ENCODE results near the gene PCSK5. TPM values are rescaled to one million over a fixed set of nuclear protein-coding genes. Genes with fewer than 3 reads are reported as not detected.

The PCSK5 gene
- total RNA-seq, 4 donors from 2014 or later, result 6.5 to 24.3 (median 12.4) TPM

GRCh38 chr9:75918154-75918553 is 27.7 kb downstream of the PCSK5 start:
- DNase-seq, result no peak
- Histone ChIP-seq H3K9me3 (no peaks in the 10 kb centered on the region), H3K27me3 (no peaks in the 10 kb centered on the region), H3K4me1 (no peaks in the 10 kb centered on the region), H3K4me3 (no peak overlapping the region), H3K36me3 (no peaks in the 10 kb centered on the region), H3K27ac (no peak overlapping the region)
- TF ChIP-seq CTCF (IDR thresholded peaks at IDR 0.05), result no peak
- no peak for TF ChIP-seq POLR2A (IDR thresholded peaks at IDR 0.05)
- intact Hi-C loops (cut with DNase I; ENCODE audit: low total_unique reads), result no loop called here

- no peak for DNase-seq
- intact Hi-C loops (cut with DNase I; ENCODE audit: low total_unique reads), result no loop called here
- Histone ChIP-seq H3K4me3 (no peak overlapping the region), H3K4me1 (no peaks in the 10 kb centered on the region), H3K27ac (no peak overlapping the region), H3K9me3 (no peaks in the 10 kb centered on the region), H3K27me3 (no peaks in the 10 kb centered on the region), H3K36me3 (no peaks in the 10 kb centered on the region)
- TF ChIP-seq POLR2A (IDR thresholded peaks at IDR 0.05) (no peak), CTCF (IDR thresholded peaks at IDR 0.05) (no peak)
Measured at GRCh38 chr9:75918909-75919308, 28.4 kb downstream of the PCSK5 start.

GRCh38 chr9:75921391-75922127 is 31.1 kb downstream of the PCSK5 start:
- no peak for TF ChIP-seq POLR2A (IDR thresholded peaks at IDR 0.05)
- TF ChIP-seq CTCF (IDR thresholded peaks at IDR 0.05), result no peak
- Histone ChIP-seq H3K4me1 (no peaks in the 10 kb centered on the region), H3K27me3 (no peaks in the 10 kb centered on the region), H3K36me3 (no peaks in the 10 kb centered on the region), H3K4me3 (no peak overlapping the region), H3K27ac (no peak overlapping the region), H3K9me3 (no peaks in the 10 kb centered on the region)
- no peak for DNase-seq
- intact Hi-C loops (cut with DNase I; ENCODE audit: low total_unique reads), result no loop called here

GRCh38 chr9:75926385-75926784 is 35.9 kb downstream of the PCSK5 start:
- Histone ChIP-seq H3K4me3 (no peak overlapping the region), H3K27ac (no peak overlapping the region), H3K4me1 (no peaks in the 10 kb centered on the region), H3K27me3 (no peaks in the 10 kb centered on the region), H3K9me3 (no peaks in the 10 kb centered on the region), H3K36me3 (no peaks in the 10 kb centered on the region)
- no peak for DNase-seq
- intact Hi-C loops (cut with DNase I; ENCODE audit: low total_unique reads), result no loop called here
- TF ChIP-seq POLR2A (IDR thresholded peaks at IDR 0.05) (no peak), CTCF (IDR thresholded peaks at IDR 0.05) (no peak)

GRCh38 chr9:75927356-75927755 is 36.9 kb downstream of the PCSK5 start:
- Histone ChIP-seq H3K9me3 (no peaks in the 10 kb centered on the region), H3K27ac (no peak overlapping the region), H3K27me3 (no peaks in the 10 kb centered on the region), H3K4me3 (no peak overlapping the region), H3K4me1 (no peaks in the 10 kb centered on the region), H3K36me3 (no peaks in the 10 kb centered on the region)
- intact Hi-C loops (cut with DNase I; ENCODE audit: low total_unique reads), result no loop called here
- no peak for DNase-seq
- no peak for TF ChIP-seq POLR2A (IDR thresholded peaks at IDR 0.05)
- TF ChIP-seq CTCF (IDR thresholded peaks at IDR 0.05), result no peak
